ENCODE data around the gene ACSL6. TPM values are rescaled to one million over a fixed set of nuclear protein-coding genes. Genes with fewer than 3 reads are reported as not detected.

Gene ACSL6
- total RNA-seq, 1 donor from 2014 or later = not detected

GRCh38 chr5:131979816-131980215 is 31.6 kb downstream of the ACSL6 start:
- Mint-ChIP-seq H3K27ac (no peak overlapping the region), H3K4me3 (no peak overlapping the region), H3K9me3 (no peaks in the 10 kb centered on the region), H3K36me3 (no peaks in the 10 kb centered on the region), H3K4me1 (no peaks in the 10 kb centered on the region), H3K27me3 (ENCODE audit: low read depth) (peaks cover 18% of the 10 kb centered on the region)
- no peak for DNase-seq (ENCODE audit: low spot score in 2 of 2, unreplicated experiment in 2 of 2)
- TF ChIP-seq CTCF (IDR thresholded peaks at IDR 0.05; ENCODE audit: unreplicated experiment) = no peak

GRCh38 chr5:131977212-131977604 is 34.2 kb downstream of the ACSL6 start:
- no peak overlapping the region for H3K4me3 Mint-ChIP-seq

GRCh38 chr5:131976414-131977211 is 34.8 kb downstream of the ACSL6 start:
- no peak for DNase-seq (ENCODE audit: low spot score in 2 of 2, unreplicated experiment in 2 of 2)
- Mint-ChIP-seq H3K4me1 (no peaks in the 10 kb centered on the region), H3K9me3 (no peaks in the 10 kb centered on the region), H3K27me3 (ENCODE audit: low read depth) (peaks cover 15% of the 10 kb centered on the region), H3K36me3 (no peaks in the 10 kb centered on the region), H3K4me3 (no peak overlapping the region), H3K27ac (no peak overlapping the region)
- TF ChIP-seq CTCF (IDR thresholded peaks at IDR 0.05; ENCODE audit: unreplicated experiment) = no peak

More at GRCh38 chr5:131977212-131977604, 34.2 kb downstream of the ACSL6 start:
- Mint-ChIP-seq H3K4me1 (no peaks in the 10 kb centered on the region), H3K27me3 (ENCODE audit: low read depth) (peaks cover 16% of the 10 kb centered on the region), H3K9me3 (no peaks in the 10 kb centered on the region), H3K36me3 (no peaks in the 10 kb centered on the region), H3K27ac (no peak overlapping the region)
- no peak for TF ChIP-seq CTCF (IDR thresholded peaks at IDR 0.05; ENCODE audit: unreplicated experiment)
- DNase-seq (ENCODE audit: low spot score in 2 of 2, unreplicated experiment in 2 of 2) = no peak

- Mint-ChIP-seq H3K9me3 (no peaks in the 10 kb centered on the region), H3K36me3 (no peaks in the 10 kb centered on the region), H3K4me1 (no peaks in the 10 kb centered on the region), H3K4me3 (no peak overlapping the region), H3K27me3 (ENCODE audit: low read depth) (peaks cover 5% of the 10 kb centered on the region), H3K27ac (no peak overlapping the region)
- TF ChIP-seq CTCF (IDR thresholded peaks at IDR 0.05; ENCODE audit: unreplicated experiment) = no peak
- peak in 1 of 2 experiments; percentile 24 for DNase-seq (ENCODE audit: low spot score in 2 of 2, unreplicated experiment in 2 of 2)
These were observed 36.3 kb downstream of the ACSL6 start for GRCh38 chr5:131974956-131975726.

- TF ChIP-seq CTCF (IDR thresholded peaks at IDR 0.05; ENCODE audit: unreplicated experiment) = no peak
- H3K27ac Mint-ChIP-seq = no peak overlapping the region
- no peaks in the 10 kb centered on the region for H3K36me3 Mint-ChIP-seq
- H3K4me3 Mint-ChIP-seq = no peak overlapping the region
- H3K27me3 Mint-ChIP-seq (ENCODE audit: low read depth) = peaks cover 5% of the 10 kb centered on the region
- no peaks in the 10 kb centered on the region for H3K9me3 Mint-ChIP-seq
- H3K4me1 Mint-ChIP-seq = no peaks in the 10 kb centered on the region
- peak in 1 of 2 experiments; percentile 17 for DNase-seq (ENCODE audit: low spot score in 2 of 2, unreplicated experiment in 2 of 2)
These were observed 36.9 kb downstream of the ACSL6 start for GRCh38 chr5:131974622-131974955.
